Osteocyte (in vitro differentiated cells): ENCODE data around the gene RIC3. TPM values are rescaled to one million over a fixed set of nuclear protein-coding genes. Genes with fewer than 3 reads are reported as not detected.

Source experiments
- DNase-seq: peaks from one replicate; pipeline ENCODE4 v3.0.0; 2021; ENCODE audit warnings: mixed read lengths; ENCODE audit not compliant: unreplicated experiment; ENCODE audit errors: extremely low spot score
- H3K27ac Mint-ChIP-seq: one replicate; pipeline ENCODE4 v1.8.0; 2021; ENCODE audit warnings: mild to moderate bottlenecking, mixed read lengths; ENCODE audit not compliant: unreplicated experiment
- H3K27me3 Mint-ChIP-seq: one replicate; pipeline ENCODE4 v1.8.0; 2021; ENCODE audit warnings: mixed read lengths; ENCODE audit not compliant: unreplicated experiment
- H3K36me3 Mint-ChIP-seq: one replicate; pipeline ENCODE4 v1.8.0; 2021; ENCODE audit warnings: mixed read lengths; ENCODE audit not compliant: unreplicated experiment
- H3K4me1 Mint-ChIP-seq: one replicate; pipeline ENCODE4 v1.8.0; 2021; ENCODE audit warnings: mixed read lengths; ENCODE audit not compliant: unreplicated experiment
- H3K4me3 Mint-ChIP-seq: one replicate; pipeline ENCODE4 v1.8.0; 2021; ENCODE audit warnings: mild to moderate bottlenecking, moderate library complexity, mixed read lengths; ENCODE audit not compliant: unreplicated experiment
- H3K9me3 Mint-ChIP-seq: one replicate; pipeline ENCODE4 v1.8.0; 2021; ENCODE audit warnings: mixed read lengths; ENCODE audit not compliant: unreplicated experiment
- CTCF ChIP-seq: fragments of 200-600 bp; sonication (generic); IDR thresholded peaks from 2 replicates; pipeline ENCODE4 v1.5.0; 2021; ENCODE audit warnings: antibody characterized with exemption, mild to moderate bottlenecking, moderate library complexity
- total RNA-seq: library from RNA; stranded (reverse); gene quantifications from 2 replicates; pipeline ENCODE4 v1.2.1, GENCODE V29; 2021

The RIC3 gene
- total RNA-seq, 1 donor from 2014 or later, result not detected

GRCh38 chr11:8070417-8071115, 98.3 kb downstream of the RIC3 start:
- Mint-ChIP-seq H3K4me1 (peaks cover 14% of the 10 kb centered on the region), H3K27me3 (peaks cover 41% of the 10 kb centered on the region), H3K27ac (no peak overlapping the region), H3K9me3 (no peaks in the 10 kb centered on the region), H3K36me3 (no peaks in the 10 kb centered on the region), H3K4me3 (no peak overlapping the region)
- DNase-seq, result no peak
- TF ChIP-seq CTCF, result peak; percentile 40

GRCh38 chr11:8069771-8070170, 99.1 kb downstream of the RIC3 start:
- Mint-ChIP-seq H3K9me3 (no peaks in the 10 kb centered on the region), H3K27ac (no peak overlapping the region), H3K27me3 (peaks cover 41% of the 10 kb centered on the region), H3K4me3 (no peak overlapping the region), H3K4me1 (peaks cover 14% of the 10 kb centered on the region), H3K36me3 (no peaks in the 10 kb centered on the region)
- no peak for TF ChIP-seq CTCF
- no peak for DNase-seq

- Mint-ChIP-seq H3K4me1 (peaks cover 14% of the 10 kb centered on the region), H3K36me3 (no peaks in the 10 kb centered on the region), H3K9me3 (no peaks in the 10 kb centered on the region), H3K4me3 (no peak overlapping the region), H3K27ac (peak overlapping the region; percentile 13), H3K27me3 (peaks cover 35% of the 10 kb centered on the region)
- TF ChIP-seq CTCF, result no peak
- no peak for DNase-seq
Measured at GRCh38 chr11:8068605-8069221, 100.1 kb downstream of the RIC3 start.

- H3K27me3 Mint-ChIP-seq, result peaks cover 29% of the 10 kb centered on the region
- no peak overlapping the region for H3K4me3 Mint-ChIP-seq
- no peaks in the 10 kb centered on the region for H3K9me3 Mint-ChIP-seq
- peaks cover 14% of the 10 kb centered on the region for H3K4me1 Mint-ChIP-seq
- DNase-seq, result no peak
- no peak for TF ChIP-seq CTCF
- H3K27ac Mint-ChIP-seq, result no peak overlapping the region
- H3K36me3 Mint-ChIP-seq, result no peaks in the 10 kb centered on the region
Measured at GRCh38 chr11:8067929-8068575, 100.8 kb downstream of the RIC3 start.

GRCh38 chr11:8067567-8067928, 101.3 kb downstream of the RIC3 start:
- Mint-ChIP-seq H3K4me1 (peaks cover 14% of the 10 kb centered on the region), H3K9me3 (no peaks in the 10 kb centered on the region), H3K4me3 (no peak overlapping the region), H3K36me3 (no peaks in the 10 kb centered on the region), H3K27me3 (peaks cover 25% of the 10 kb centered on the region), H3K27ac (no peak overlapping the region)
- DNase-seq, result no peak
- no peak for TF ChIP-seq CTCF
